ENCODE results near the gene SLC25A26.
A peak's percentile ranks its signal among the peaks of the same experiment; 100 is the strongest.

SLC25A26 gene

DNA sequence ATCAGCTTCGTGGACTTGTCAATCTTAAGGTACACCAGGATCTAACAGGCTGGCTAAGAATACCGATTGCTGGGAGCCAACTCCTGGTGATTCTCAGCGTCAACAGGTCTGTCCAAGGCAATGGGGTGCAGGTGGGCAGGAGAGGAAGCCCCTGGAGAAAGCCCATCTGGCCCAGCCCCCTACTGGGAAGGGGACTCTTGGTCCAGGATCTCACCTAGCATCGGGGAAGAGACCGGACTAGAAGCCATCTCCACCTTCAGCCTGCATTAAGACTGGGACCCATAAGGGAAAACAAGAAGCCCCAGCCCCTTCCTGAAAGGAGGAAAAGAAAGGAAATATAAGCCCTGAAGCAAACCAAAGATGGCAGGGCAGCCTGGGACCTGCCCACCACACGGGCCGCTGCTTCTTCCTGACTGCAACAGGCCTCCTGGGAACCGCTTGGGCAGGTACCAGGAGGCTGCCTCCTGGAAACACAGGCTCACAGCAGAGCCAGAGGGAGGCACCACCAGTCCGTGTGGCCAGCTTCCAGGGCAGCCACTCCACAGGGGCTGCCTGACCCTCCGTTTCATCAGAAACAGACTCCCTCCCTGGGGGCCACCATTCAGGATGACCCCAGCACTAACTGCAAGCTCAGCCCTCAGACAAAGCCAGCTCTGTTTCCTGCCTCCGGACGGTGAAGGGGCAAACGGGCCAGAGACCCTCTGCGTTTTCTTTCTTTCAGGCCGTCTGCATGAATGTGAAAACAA, 179.8 kb downstream of the SLC25A26 start:
- in situ Hi-C loops (cut with HindIII; ENCODE audit: low pct_unique_long_range_greater_than_20kb, low sequenced_read_pairs): no loop called here
- DNase-seq (ENCODE audit: low read depth in 1 of 2, low spot score in 1 of 2): no peak
- no peak for TF ChIP-seq JUND (IDR thresholded peaks at IDR 0.05; ENCODE audit: low read depth)

- in situ Hi-C loops (cut with HindIII; ENCODE audit: low pct_unique_long_range_greater_than_20kb, low sequenced_read_pairs): no loop called here
- DNase-seq (ENCODE audit: low read depth in 1 of 2, low spot score in 1 of 2): no peak
- TF ChIP-seq JUND (IDR thresholded peaks at IDR 0.05; ENCODE audit: low read depth): no peak
Observed at GRCh38 chr3:66401157-66401550, 180.4 kb downstream of the SLC25A26 start.

DNA sequence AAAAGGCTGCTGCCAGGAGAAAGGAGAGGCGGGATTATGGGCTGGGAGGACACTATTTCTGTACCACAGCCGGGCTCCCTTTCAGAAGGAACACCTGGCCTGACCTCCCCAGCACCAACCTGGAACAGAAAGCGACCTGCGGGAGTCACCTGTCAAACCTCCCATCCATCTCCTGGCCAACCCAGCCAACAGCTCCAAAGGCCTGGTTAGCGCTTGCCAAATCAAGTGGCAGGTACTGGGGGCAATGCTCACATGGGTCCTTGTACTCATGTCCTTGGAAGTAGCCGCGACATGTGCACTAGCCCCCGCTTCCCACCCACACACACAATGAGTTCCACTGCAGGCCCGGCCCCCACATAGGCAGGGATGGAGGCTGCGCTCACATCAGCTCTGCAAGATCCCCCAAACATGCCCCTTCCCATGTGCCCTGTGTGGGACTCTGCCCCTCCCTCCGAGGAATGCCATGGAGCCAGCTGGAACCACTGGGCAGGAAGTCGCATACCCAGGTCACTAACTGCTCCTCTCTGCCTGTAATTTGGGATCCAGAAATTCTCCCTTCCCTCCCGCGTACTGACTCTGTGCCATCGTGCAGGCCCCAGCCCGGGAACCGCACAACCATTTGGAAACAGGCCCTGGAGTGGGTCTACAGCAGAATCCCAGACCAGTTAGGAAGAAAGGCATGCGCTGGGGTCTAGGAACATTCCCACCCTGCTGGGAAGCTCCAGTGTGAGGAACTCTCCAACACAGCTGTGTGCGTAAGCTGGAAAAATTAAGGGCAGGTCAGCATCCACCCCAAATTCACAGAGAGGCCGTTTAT, 181.1 kb downstream of the SLC25A26 start:
- no peak for TF ChIP-seq JUND (IDR thresholded peaks at IDR 0.05; ENCODE audit: low read depth)
- DNase-seq (ENCODE audit: low read depth in 1 of 2, low spot score in 1 of 2): no peak
- in situ Hi-C loops (cut with HindIII; ENCODE audit: low pct_unique_long_range_greater_than_20kb, low sequenced_read_pairs): no loop called here

- TF ChIP-seq JUND (IDR thresholded peaks at IDR 0.05; ENCODE audit: low read depth): no peak
- in situ Hi-C loops (cut with HindIII; ENCODE audit: low pct_unique_long_range_greater_than_20kb, low sequenced_read_pairs): no loop called here
Observed at GRCh38 chr3:66402596-66403290, 181.9 kb downstream of the SLC25A26 start.

GRCh38 chr3:66403323-66403990, 182.7 kb downstream of the SLC25A26 start:
- DNase-seq (ENCODE audit: low read depth in 1 of 2, low spot score in 1 of 2): no peak
- in situ Hi-C loops (cut with HindIII; ENCODE audit: low pct_unique_long_range_greater_than_20kb, low sequenced_read_pairs): no loop called here
- TF ChIP-seq JUND (IDR thresholded peaks at IDR 0.05; ENCODE audit: low read depth): no peak

More at GRCh38 chr3:66402596-66403290, 181.9 kb downstream of the SLC25A26 start:
- no peak for DNase-seq (ENCODE audit: low read depth in 1 of 2, low spot score in 1 of 2)

- in situ Hi-C loops (cut with HindIII; ENCODE audit: low pct_unique_long_range_greater_than_20kb, low sequenced_read_pairs): no loop called here
- no peak for TF ChIP-seq JUND (IDR thresholded peaks at IDR 0.05; ENCODE audit: low read depth)
- no peak for DNase-seq (ENCODE audit: low read depth in 1 of 2, low spot score in 1 of 2)
Observed at GRCh38 chr3:66404197-66404596, 183.4 kb downstream of the SLC25A26 start.

GRCh38 chr3:66404903-66405700, 184.3 kb downstream of the SLC25A26 start:
- no peak for DNase-seq (ENCODE audit: low read depth in 1 of 2, low spot score in 1 of 2)
- in situ Hi-C loops (cut with HindIII; ENCODE audit: low pct_unique_long_range_greater_than_20kb, low sequenced_read_pairs): no loop called here
- no peak for TF ChIP-seq JUND (IDR thresholded peaks at IDR 0.05; ENCODE audit: low read depth)

DNA sequence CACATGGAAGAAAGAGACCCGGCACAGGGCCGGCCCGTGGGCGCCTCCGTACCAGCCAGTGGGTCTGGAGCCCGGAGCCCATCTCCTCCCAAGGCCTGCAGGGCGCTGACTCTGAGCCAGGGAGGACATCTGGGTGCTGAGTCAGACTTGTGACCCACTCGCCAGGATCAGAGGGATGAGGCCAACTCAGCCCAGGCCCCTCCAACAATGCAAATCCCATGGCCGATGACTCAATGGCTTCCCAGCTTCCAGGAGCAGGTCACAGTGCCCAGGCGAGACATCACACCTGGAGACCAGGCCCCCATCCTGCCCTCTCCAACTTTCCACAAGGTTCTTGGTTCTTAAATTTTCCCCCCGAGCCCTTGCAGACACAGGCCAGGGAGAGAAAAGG, 184.9 kb downstream of the SLC25A26 start:
- no peak for TF ChIP-seq JUND (IDR thresholded peaks at IDR 0.05; ENCODE audit: low read depth)
- in situ Hi-C loops (cut with HindIII; ENCODE audit: low pct_unique_long_range_greater_than_20kb, low sequenced_read_pairs): no loop called here
- DNase-seq (ENCODE audit: low read depth in 1 of 2, low spot score in 1 of 2): no peak

DNA sequence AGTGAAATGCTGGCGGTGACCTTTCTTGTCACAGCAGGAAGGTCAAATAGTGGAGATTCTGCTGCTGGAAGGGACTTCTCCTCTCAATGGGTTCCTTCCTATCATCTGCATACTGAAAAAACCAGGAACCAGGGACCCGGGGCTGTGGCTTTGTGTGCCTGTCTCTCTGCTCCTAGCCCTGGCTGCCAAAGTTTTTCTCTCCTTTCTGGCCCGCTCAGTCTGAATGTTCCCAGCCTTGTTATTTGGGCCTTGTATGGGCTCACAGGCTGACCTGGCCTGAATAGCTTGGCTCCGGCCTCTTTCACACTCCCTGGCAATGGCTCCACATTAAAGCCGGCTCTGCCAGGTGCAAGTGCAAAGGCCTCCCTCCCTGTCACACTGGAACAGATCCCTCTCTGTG, 185.4 kb downstream of the SLC25A26 start:
- DNase-seq (ENCODE audit: low read depth in 1 of 2, low spot score in 1 of 2): no peak
- in situ Hi-C loops (cut with HindIII; ENCODE audit: low pct_unique_long_range_greater_than_20kb, low sequenced_read_pairs): no loop called here
- no peak for TF ChIP-seq JUND (IDR thresholded peaks at IDR 0.05; ENCODE audit: low read depth)

- in situ Hi-C loops (cut with HindIII; ENCODE audit: low pct_unique_long_range_greater_than_20kb, low sequenced_read_pairs): no loop called here
- TF ChIP-seq JUND (IDR thresholded peaks at IDR 0.05; ENCODE audit: low read depth): no peak
- DNase-seq (ENCODE audit: low read depth in 1 of 2, low spot score in 1 of 2): no peak
Observed at GRCh38 chr3:66406831-66407610, 186.2 kb downstream of the SLC25A26 start.

- TF ChIP-seq JUND (IDR thresholded peaks at IDR 0.05; ENCODE audit: low read depth): no peak
- in situ Hi-C loops (cut with HindIII; ENCODE audit: low pct_unique_long_range_greater_than_20kb, low sequenced_read_pairs): no loop called here
- DNase-seq (ENCODE audit: low read depth in 1 of 2, low spot score in 1 of 2): peak; percentile 65 to 68
Observed at GRCh38 chr3:66407611-66408218, 186.9 kb downstream of the SLC25A26 start.

Measured in T47D (cell line).